HL-60 (cell line): ENCODE measurements around the gene CFAP100.

Experiments
- DNase-seq, 2 experiments: peaks; one replicate each; pipeline ENCODE4 v3.0.0-alpha.2; 2010 to 2020; ENCODE audit warnings: low read depth in 1 of 2, low spot score in 1 of 2
- H3K27ac ChIP-seq: fragments of 250-450 bp; sonication (Bioruptor Pico); replicated peaks from 2 replicates; pipeline ENCODE4 v1.5.1; 2020; ENCODE audit warnings: mild to moderate bottlenecking, moderate library complexity
- H3K27me3 ChIP-seq: fragments of 250-450 bp; sonication (Bioruptor Pico); 2 replicates; pipeline ENCODE4 v1.5.1; 2021; ENCODE audit warnings: mild to moderate bottlenecking, moderate library complexity; ENCODE audit not compliant: insufficient read depth, poor library complexity, severe bottlenecking
- H3K4me3 ChIP-seq: replicated peaks from 2 replicates; pipeline ENCODE4 v1.5.1; 2011; ENCODE audit warnings: mild to moderate bottlenecking, control low read depth, low read length; ENCODE audit not compliant: insufficient read depth
- CTCF ChIP-seq: IDR thresholded peaks from one replicate; pipeline ENCODE4 v1.5.1; 2011; ENCODE audit warnings: low read length, control low read depth, inconsistent platforms; ENCODE audit not compliant: insufficient read depth
- GABPA ChIP-seq: IDR thresholded peaks from 2 replicates; pipeline ENCODE4 v1.6.1; 2012; ENCODE audit warnings: low read depth
- POLR2AphosphoS5 ChIP-seq: IDR thresholded peaks from 2 replicates; pipeline ENCODE4 v1.6.1; 2012; ENCODE audit warnings: low read depth
- REST ChIP-seq: IDR thresholded peaks from 2 replicates; pipeline ENCODE4 v1.6.1; 2012; ENCODE audit warnings: low read depth; ENCODE audit not compliant: insufficient replicate concordance
- SPI1 ChIP-seq: IDR thresholded peaks from 2 replicates; pipeline ENCODE4 v1.6.1; 2012; ENCODE audit warnings: low read depth, mild to moderate bottlenecking, borderline replicate concordance

The CFAP100 gene

GRCh38 chr3:126445506-126445905, 50.8 kb downstream of the CFAP100 start:
- Histone ChIP-seq H3K27me3 (no peaks in the 10 kb centered on the region), H3K4me3 (no peak overlapping the region), H3K27ac (no peak overlapping the region)
- no peak for DNase-seq
- TF ChIP-seq POLR2AphosphoS5 (no peak), GABPA (no peak), SPI1 (no peak), CTCF (no peak), REST (no peak)

- DNase-seq, result no peak
- Histone ChIP-seq H3K4me3 (no peak overlapping the region), H3K27me3 (no peaks in the 10 kb centered on the region), H3K27ac (no peak overlapping the region)
- TF ChIP-seq GABPA (no peak), REST (no peak)
These were observed 51.6 kb downstream of the CFAP100 start for GRCh38 chr3:126446301-126446700.

- no peak overlapping the region for H3K27ac ChIP-seq
- H3K4me3 ChIP-seq, result no peak overlapping the region
- no peaks in the 10 kb centered on the region for H3K27me3 ChIP-seq
- TF ChIP-seq CTCF, result no peak
- TF ChIP-seq REST, result no peak
- no peak for TF ChIP-seq POLR2AphosphoS5
- no peak for TF ChIP-seq GABPA
- TF ChIP-seq SPI1, result no peak
- no peak for DNase-seq
These were observed 52.1 kb downstream of the CFAP100 start for GRCh38 chr3:126446791-126447190.

GRCh38 chr3:126447456-126448106, 52.9 kb downstream of the CFAP100 start:
- no peak overlapping the region for H3K4me3 ChIP-seq
- H3K27ac ChIP-seq, result no peak overlapping the region
- no peak for DNase-seq
- H3K27me3 ChIP-seq, result no peaks in the 10 kb centered on the region
- TF ChIP-seq SPI1, result no peak
- no peak for TF ChIP-seq CTCF
- TF ChIP-seq GABPA, result no peak
- no peak for TF ChIP-seq REST
- TF ChIP-seq POLR2AphosphoS5, result no peak
